HepG2 (cell line): ENCODE results near the gene CPT1C. TPM values are rescaled to one million over a fixed set of nuclear protein-coding genes. Genes with fewer than 3 reads are reported as not detected.

Experiments used
- GPN1 ChIP-seq: sonication (generic); formaldehyde crosslinking; IDR thresholded peaks from 2 replicates; pipeline ENCODE4 v1.5.1; 2020; ENCODE audit warnings: missing genetic modification reagents, borderline replicate concordance
- GTF2F1 ChIP-seq: fragments of 150-350 bp; IDR thresholded peaks from 2 replicates; pipeline ENCODE4 v1.6.1; 2014; ENCODE audit warnings: low read length
- IKZF4 ChIP-seq: sonication (generic); formaldehyde crosslinking; IDR thresholded peaks from 2 replicates; pipeline ENCODE4 v1.5.1; 2020; ENCODE audit warnings: borderline replicate concordance, mild to moderate bottlenecking, low read depth, missing genetic modification reagents; ENCODE audit errors: not compliant biosample characterization
- MED1 ChIP-seq: sonication (generic); formaldehyde crosslinking; IDR thresholded peaks from 2 replicates; pipeline ENCODE4 v1.4.0; 2020; ENCODE audit warnings: missing genetic modification reagents
- NFE2 ChIP-seq: sonication (generic); formaldehyde crosslinking; IDR thresholded peaks from 2 replicates; pipeline ENCODE4 v1.4.0; 2020; ENCODE audit warnings: missing genetic modification reagents
- NFE2L1 ChIP-seq: sonication (generic); formaldehyde crosslinking; IDR thresholded peaks from 2 replicates; pipeline ENCODE4 v1.4.0; 2020; ENCODE audit warnings: missing genetic modification reagents, mild to moderate bottlenecking, borderline replicate concordance
- REPIN1 ChIP-seq: sonication (generic); formaldehyde crosslinking; IDR thresholded peaks from 2 replicates; pipeline ENCODE4 v1.8.0; 2022; ENCODE audit warnings: missing genetic modification reagents, low read depth, mild to moderate bottlenecking, borderline replicate concordance
- SOX6 ChIP-seq, 2 experiments: fragments of 450-650 bp in 1 of 2; sonication (generic) in 1 of 2; formaldehyde crosslinking in 1 of 2; IDR thresholded peaks; 2 replicates each; pipeline versions ENCODE4 v1.4.0 to v1.6.1; 2017 to 2020; ENCODE audit warnings: antibody characterized with exemption in 1 of 2, mild to moderate bottlenecking in 1 of 2, missing genetic modification reagents in 1 of 2
- TFDP2 ChIP-seq: sonication (generic); formaldehyde crosslinking; IDR thresholded peaks from 2 replicates; pipeline ENCODE4 v1.4.0; 2020; ENCODE audit warnings: missing genetic modification reagents
- THAP9 ChIP-seq: sonication (generic); formaldehyde crosslinking; IDR thresholded peaks from 2 replicates; pipeline ENCODE4; 2020; ENCODE audit warnings: missing genetic modification reagents, mild to moderate bottlenecking, borderline replicate concordance
- ZBTB4 ChIP-seq: sonication (generic); formaldehyde crosslinking; IDR thresholded peaks from 2 replicates; pipeline ENCODE4 v1.4.0; 2020; ENCODE audit warnings: missing genetic modification reagents, mild to moderate bottlenecking, borderline replicate concordance
- ZFP62 ChIP-seq: sonication (generic); formaldehyde crosslinking; IDR thresholded peaks from 2 replicates; pipeline ENCODE4 v1.4.0; 2020; ENCODE audit warnings: missing genetic modification reagents
- ZNF232 ChIP-seq: sonication (generic); formaldehyde crosslinking; IDR thresholded peaks from 2 replicates; pipeline ENCODE4 v1.4.0; 2020; ENCODE audit warnings: missing genetic modification reagents, borderline replicate concordance
- ZNF484 ChIP-seq: sonication (generic); formaldehyde crosslinking; IDR thresholded peaks from 2 replicates; pipeline ENCODE4 v1.5.1; 2020; ENCODE audit warnings: mild to moderate bottlenecking, low read depth, missing genetic modification reagents, borderline replicate concordance
- ZNF503 ChIP-seq: sonication (generic); formaldehyde crosslinking; IDR thresholded peaks from 2 replicates; pipeline ENCODE4 v1.4.0; 2020; ENCODE audit warnings: missing genetic modification reagents
- ZNF562 ChIP-seq: sonication (generic); formaldehyde crosslinking; IDR thresholded peaks from 2 replicates; pipeline ENCODE4 v1.8.0; 2022; ENCODE audit warnings: missing genetic modification reagents, borderline replicate concordance
- ZNF564 ChIP-seq: sonication (generic); formaldehyde crosslinking; IDR thresholded peaks from 2 replicates; pipeline ENCODE4 v1.8.1; 2023; ENCODE audit warnings: mild to moderate bottlenecking, missing genetic modification reagents
- ZNF775 ChIP-seq: sonication (generic); formaldehyde crosslinking; IDR thresholded peaks from 2 replicates; pipeline ENCODE4 v1.4.0; 2020; ENCODE audit warnings: missing genetic modification reagents, mild to moderate bottlenecking, moderate library complexity, borderline replicate concordance
- ZNF782 ChIP-seq: sonication (generic); formaldehyde crosslinking; IDR thresholded peaks from 2 replicates; pipeline ENCODE4 v1.4.0; 2020; ENCODE audit warnings: missing genetic modification reagents, mild to moderate bottlenecking, borderline replicate concordance
- polyA plus RNA-seq, 8 experiments: library from polyadenylated mRNA; depleted of rRNA in 3 of 8; stranded (reverse) in 7 of 8; unstranded in 1 of 8; fragments of >200 nt; fragmentation: Illumina TruSeq in 4 of 8; extraction: Trizol in 4 of 8; gene quantifications; 2 replicates each; pipeline versions ENCODE4 v1.2.1 to v1.2.3, GENCODE V29; 2011 to 2016; ENCODE audit warnings: low read depth in 4 of 8, missing spikeins in 1 of 8, mixed read lengths in 1 of 8; ENCODE audit not compliant: insufficient read depth in 1 of 8
- total RNA-seq, 5 experiments: library from RNA; depleted of rRNA; stranded (reverse); fragments of >200 nt; fragmentation: Illumina TruSeq; extraction: Trizol; gene quantifications; 2 replicates each; pipeline ENCODE4 v1.2.3, GENCODE V29; 2016; ENCODE audit warnings: low read depth in 1 of 5

Gene CPT1C
- total and polyA plus RNA-seq, 2 of the 13 experiments (the other 11 are each of a cell fraction or from before 2014, with no cell fraction given): 0.18 TPM; not detected in 1

GRCh38 chr19:49672131-49672919 lies 18.6 kb upstream of the CPT1C start (continued):
- no peak for TF ChIP-seq GTF2F1
- no peak for TF ChIP-seq ZFP62 (CRISPR knock-in tag)
- no peak for TF ChIP-seq ZNF775 (CRISPR knock-in tag)
- no peak for TF ChIP-seq THAP9 (CRISPR knock-in tag)
- no peak for TF ChIP-seq ZNF484
- TF ChIP-seq IKZF4: no peak
- TF ChIP-seq TFDP2 (CRISPR knock-in tag): peak; percentile 62; the same call in 1 of the 2 replicates
- no peak for TF ChIP-seq ZNF503 (CRISPR knock-in tag)
- TF ChIP-seq NFE2 (CRISPR knock-in tag): no peak
- TF ChIP-seq GPN1: no peak
- TF ChIP-seq ZBTB4: peak; percentile 75; the same call in 1 of the 2 replicates
- TF ChIP-seq ZNF562 (CRISPR knock-in tag): no peak
- TF ChIP-seq MED1 (CRISPR knock-in tag): peak; percentile 64
- TF ChIP-seq ZNF232: 0 out of 2 replicates have a peak, but pooled peaks have one; percentile 25
- TF ChIP-seq ZNF782: no peak
- no peak for TF ChIP-seq ZNF564 (CRISPR knock-in tag)
- TF ChIP-seq NFE2L1: no peak
- peak; percentile 87 for TF ChIP-seq REPIN1 (CRISPR knock-in tag)
- no peak for TF ChIP-seq SOX6 (IDR thresholded peaks at IDR 0.05)
- peak; percentile 72 for TF ChIP-seq SOX6 (CRISPR knock-in tag; IDR thresholded peaks at IDR 0.05)
